KOPT-K1 (cell line): ENCODE data around the gene INHBB.
"Not testable (repeated sequence)": the region's sequence is repeated elsewhere in the genome, so short reads cannot be mapped to it uniquely, and the experiment has no call there.

Source experiments
- H3K27ac ChIP-seq: fragments of 200-600 bp; sonication (generic); 2 replicates; pipeline ENCODE4 v1.5.1; 2016; ENCODE audit warnings: antibody characterized with exemption, mild to moderate bottlenecking, low read depth, low read length; ENCODE audit not compliant: poor library complexity, severe bottlenecking
- H3K36me3 ChIP-seq: fragments of 200-600 bp; sonication (generic); 2 replicates; pipeline ENCODE4 v1.5.1; 2017; ENCODE audit warnings: antibody characterized with exemption, mild to moderate bottlenecking, low read length, moderate library complexity; ENCODE audit not compliant: insufficient read depth
- H3K9me3 ChIP-seq: fragments of 200-600 bp; sonication (generic); 2 replicates; pipeline ENCODE4 v1.5.1; 2017; ENCODE audit warnings: antibody characterized with exemption, low read length, mild to moderate bottlenecking; ENCODE audit not compliant: insufficient read depth, poor library complexity, severe bottlenecking

The INHBB gene

DNA sequence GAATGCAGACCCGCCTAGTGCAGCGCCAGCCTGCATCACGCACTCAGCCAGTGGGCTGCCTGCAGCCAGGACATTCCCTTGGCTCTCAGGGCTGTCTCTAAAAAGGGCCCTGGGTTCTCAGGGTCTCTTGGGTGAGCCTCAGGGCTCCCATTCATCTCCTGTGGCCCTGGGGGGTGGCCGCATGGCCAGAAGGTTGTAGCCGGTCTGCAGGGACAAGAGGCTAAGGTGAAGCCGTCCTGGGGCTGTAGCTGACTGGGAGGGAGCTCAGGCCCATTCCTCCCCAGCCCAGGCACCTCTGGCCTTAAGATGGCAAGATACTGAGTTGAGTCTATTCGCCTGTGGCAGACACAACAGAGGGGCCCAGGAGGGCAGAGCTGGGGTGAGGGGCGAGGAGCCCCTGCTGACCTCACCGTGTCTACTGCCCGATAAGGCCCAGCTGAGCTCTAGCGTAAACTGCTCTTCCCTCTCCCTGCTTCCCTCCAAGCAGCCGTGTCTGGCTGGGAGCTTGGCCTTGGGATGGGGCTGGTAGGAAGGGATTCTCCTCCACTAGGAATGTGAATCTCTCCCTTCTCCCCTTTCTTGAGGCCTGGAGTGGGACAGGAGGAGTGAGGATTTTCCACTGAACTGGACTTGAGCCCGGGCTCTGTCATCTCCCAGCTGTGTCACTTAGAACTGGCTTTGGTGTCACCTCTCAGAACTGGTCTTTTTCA lies 37.9 kb downstream of the INHBB start:
- H3K36me3 ChIP-seq: no peaks in the 10 kb centered on the region
- no peaks in the 10 kb centered on the region for H3K9me3 ChIP-seq
- H3K27ac ChIP-seq: no peak overlapping the region

DNA sequence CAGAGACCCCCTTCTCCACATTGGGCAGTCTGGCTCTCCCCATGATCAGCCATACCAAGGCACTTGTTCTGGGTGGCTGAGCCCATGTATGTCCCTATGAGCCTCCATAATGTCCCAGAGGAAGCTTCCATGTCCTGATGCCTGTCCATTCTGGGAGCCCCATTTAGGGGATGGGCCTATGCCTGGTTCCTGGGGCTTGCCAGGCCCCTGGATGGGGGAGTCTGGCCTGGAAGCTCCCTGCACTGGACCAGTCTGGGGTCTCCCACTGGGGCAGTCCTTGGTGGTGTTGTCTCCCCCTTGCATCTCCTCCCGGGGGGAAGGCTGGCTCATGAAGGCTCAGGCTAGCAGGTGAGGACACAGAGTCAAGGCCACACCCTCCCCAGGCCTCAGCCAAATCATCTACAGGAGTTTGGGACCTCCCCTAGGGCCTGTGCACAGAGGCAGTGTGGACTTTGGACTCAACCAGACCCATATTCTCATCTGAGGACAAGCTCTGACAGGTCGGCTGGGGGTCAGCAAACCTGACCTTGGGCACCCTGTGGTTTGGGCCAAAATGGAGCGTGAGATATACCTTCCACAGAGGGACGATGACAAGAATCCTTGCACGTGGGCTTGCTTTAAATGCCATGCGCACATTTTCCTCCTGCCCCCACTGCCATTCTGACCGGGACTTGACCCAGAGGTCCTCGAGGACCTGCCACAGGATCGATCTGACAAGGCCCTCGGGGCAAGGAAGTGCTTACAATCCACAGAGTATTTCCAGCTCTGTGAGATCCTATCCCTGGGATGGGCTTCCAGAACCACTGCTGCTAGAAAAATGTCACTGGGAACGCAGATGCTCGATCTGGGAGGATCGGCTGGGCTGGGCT lies 38.8 kb downstream of the INHBB start:
- no peak overlapping the region for H3K27ac ChIP-seq
- H3K36me3 ChIP-seq: no peaks in the 10 kb centered on the region
- no peaks in the 10 kb centered on the region for H3K9me3 ChIP-seq

DNA sequence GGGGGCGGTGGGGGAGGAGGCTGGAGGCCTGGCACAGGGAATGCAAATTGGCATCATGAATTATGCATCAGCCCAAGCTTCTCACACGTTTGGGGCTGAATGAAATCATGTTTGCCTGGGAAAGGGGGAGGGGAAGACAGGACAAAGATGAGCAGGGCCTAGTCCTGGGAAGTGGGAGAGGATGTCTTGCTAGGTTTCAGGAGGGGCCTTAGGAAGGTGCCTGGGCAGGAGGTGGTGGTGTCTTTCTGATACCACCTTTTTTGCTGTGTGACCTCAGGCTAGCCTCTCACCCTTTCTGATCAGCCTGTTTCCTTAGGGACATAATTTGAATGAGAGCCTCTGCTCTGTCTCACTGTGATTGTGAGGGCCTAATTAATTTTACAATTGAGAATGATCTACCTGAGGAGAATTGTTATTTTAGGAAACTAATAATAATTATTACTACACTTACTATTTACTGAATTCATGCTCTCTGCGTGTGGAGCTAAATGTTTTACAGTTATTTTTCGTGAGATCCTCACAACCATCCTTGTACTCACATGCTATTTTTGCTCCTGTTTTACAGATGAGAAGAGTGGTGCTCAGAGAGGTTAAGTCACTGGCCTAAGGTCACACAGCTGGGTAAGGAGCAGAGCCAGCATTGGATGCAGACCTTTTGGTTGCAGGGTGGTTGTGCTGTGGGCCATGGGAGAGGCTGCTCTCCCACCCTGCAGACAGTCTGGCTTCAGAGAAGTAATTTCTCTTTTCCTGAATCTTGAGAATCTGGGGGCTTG lies 39.6 kb downstream of the INHBB start:
- Histone ChIP-seq H3K9me3 (no peaks in the 10 kb centered on the region), H3K36me3 (no peaks in the 10 kb centered on the region), H3K27ac (no peak overlapping the region)

DNA sequence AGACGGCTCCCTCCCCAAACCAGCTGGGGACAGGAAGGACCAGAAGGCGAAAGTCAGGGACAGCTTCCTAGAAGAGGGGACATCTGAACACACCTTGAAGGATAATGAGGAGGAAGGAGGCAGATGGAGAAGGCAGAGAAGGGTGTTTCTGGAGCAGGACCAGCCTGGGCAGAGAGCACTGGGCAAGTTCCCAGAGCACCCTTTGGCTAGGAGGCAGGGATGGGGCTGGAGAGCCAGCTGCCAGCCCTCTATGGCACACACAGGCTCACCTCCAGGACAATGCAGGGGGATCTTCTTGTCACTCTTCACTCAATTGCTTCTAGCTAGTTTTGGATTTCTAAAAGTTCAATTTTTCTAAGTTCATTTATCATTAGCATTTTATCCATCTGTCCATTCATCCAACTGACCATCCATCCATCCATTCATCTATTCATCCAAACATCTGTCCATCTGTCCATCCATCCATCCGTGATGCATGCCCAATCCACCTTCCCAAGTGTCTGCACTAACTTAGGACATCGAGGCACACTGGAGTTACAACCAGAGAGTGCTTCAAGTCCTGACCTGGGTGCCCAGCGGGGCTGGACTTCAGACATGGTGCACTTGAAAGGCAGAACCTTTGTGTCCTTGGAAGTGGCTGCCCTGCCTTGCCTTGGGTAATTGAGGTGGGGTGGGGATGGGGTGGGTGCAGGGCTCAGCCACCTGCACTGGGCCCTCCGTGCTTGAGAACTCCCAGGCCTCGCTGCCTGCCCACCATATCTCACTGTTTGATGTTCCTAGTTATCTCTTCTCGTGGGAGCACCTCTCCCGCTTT lies 42.5 kb downstream of the INHBB start:
- H3K9me3 ChIP-seq: no peaks in the 10 kb centered on the region
- no peak overlapping the region for H3K27ac ChIP-seq
- no peaks in the 10 kb centered on the region for H3K36me3 ChIP-seq

DNA sequence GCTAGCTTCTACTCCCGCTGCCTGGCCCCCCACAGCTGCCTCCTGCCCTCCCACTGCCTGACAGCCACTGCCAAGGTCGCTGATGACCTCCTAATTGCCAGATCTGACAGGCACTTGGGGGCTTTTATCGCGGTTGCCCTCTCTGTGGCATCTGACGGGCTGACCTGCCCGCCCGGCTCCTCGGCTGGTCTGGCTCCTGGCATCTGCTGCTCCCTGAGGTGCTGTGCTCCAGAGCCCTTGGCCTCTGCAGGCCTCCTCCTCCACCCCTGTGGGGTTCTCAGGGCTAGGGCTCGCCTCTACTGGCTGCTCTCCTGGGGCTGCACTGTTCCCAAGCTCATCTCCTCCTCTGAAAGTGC lies 43.1 kb downstream of the INHBB start:
- H3K27ac ChIP-seq: no peak overlapping the region
- no peaks in the 10 kb centered on the region for H3K9me3 ChIP-seq
- no peaks in the 10 kb centered on the region for H3K36me3 ChIP-seq

DNA sequence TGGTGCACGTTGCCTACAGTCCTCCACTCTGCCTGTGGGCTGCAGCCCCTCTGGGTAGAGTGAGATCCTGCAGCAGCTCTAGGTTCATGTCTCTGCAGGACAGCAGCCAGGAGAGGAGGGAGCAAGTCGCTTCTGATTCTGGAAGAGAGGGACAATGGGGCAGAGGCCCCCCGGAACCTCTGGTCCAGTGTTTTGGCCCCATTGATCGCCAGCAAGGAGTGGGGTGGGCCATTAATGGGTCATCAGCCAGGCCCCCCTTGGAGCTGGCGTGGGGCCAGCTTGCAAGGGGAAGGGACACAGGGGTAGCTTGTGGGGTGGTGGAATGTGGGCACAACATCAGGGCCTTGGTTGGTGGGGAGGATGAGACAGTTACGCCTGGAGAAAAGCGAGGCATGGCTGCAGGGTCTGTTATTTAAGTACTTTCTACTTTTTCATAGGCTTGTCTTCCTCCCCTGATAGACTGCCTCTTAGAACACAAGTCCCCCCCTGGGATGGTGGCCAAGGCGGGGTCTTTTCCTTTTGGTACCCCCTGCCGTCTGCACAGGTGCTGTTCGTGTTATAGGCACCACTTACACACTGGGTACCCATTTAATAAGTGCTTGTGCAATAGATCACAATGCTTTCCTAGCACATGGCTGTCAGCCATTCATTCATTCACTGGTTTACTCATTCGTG lies 44.6 kb downstream of the INHBB start:
- Histone ChIP-seq H3K27ac (no peak overlapping the region), H3K9me3 (no peaks in the 10 kb centered on the region), H3K36me3 (no peaks in the 10 kb centered on the region)

DNA sequence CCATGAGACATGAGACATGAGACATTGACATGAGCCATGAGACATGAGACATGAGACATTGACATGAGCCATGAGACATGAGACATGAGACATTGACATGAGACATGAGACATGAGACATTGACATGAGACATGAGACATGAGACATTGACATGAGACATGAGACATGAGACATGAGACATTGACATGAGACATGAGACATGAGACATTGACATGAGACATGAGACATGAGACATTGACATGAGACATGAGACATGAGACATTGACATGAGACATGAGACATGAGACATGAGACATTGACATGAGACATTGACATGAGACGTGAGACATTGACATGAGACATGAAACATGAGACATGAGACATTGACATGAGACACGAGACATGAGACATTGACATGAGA lies 45.4 kb downstream of the INHBB start:
- not testable (repeated sequence) for H3K36me3 ChIP-seq, H3K27ac ChIP-seq

DNA sequence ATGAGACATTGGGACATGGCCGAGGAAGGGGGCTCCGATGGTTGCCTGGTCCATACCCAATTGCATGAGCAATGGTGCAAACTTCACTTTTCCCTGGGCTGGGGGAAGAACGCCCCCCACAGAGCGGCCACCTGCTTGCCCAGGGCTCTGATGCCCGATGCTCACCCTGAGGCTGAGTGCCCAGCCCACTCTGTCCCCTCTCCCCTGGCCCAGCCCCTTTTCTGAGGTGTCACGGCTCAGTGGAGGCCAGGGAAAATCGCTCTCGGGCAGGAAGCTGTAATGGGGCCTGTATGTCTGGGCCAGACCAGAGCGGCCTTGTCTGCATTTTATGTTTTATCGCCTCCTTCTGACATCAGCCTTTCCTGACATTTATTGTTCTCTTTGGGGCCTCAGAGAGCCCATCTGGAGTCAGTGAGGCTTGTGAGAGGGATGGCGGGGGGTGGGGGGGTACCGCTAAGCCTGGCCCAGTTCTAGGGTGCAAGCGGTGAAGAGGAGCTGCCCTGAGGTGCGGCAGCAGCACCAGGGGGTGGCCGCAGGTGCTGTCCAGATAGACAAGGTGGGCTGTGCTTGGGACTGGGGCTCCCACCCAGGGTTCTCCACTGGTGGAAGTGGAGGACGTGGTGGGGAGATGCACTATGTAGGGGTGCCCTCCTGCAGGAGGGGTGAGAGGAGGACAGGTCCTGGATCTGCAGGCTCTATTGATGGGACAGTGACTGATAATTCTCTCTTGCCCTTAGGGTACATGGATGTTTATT lies 46.2 kb downstream of the INHBB start:
- no peak overlapping the region for H3K27ac ChIP-seq

More for the DNA sequence above, 45.4 kb downstream of the INHBB start:
- H3K9me3 ChIP-seq: not testable (repeated sequence)

DNA sequence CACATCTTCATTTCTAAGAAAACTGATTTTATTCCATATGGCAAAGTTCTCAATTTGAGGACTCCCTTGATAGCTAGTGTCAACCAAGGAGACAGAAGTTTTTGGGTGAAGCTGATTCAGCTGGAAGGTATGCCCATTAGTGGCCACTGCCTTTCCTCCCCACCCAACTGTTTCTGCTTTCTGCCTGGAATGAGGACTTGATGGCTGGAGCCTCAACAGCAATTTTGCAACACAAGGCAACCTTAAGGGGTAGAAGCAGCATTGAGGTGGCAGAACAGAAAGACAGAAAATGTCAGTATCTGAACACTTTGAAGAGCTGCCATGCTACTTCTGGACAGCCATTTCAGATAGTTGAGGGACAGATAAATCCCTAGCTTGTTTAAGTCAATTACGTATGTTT lies 47.0 kb downstream of the INHBB start:
- no peaks in the 10 kb centered on the region for H3K9me3 ChIP-seq
- H3K27ac ChIP-seq: no peak overlapping the region
- no peaks in the 10 kb centered on the region for H3K36me3 ChIP-seq

More for the DNA sequence above, 46.2 kb downstream of the INHBB start:
- no peaks in the 10 kb centered on the region for H3K9me3 ChIP-seq
- H3K36me3 ChIP-seq: no peaks in the 10 kb centered on the region

DNA sequence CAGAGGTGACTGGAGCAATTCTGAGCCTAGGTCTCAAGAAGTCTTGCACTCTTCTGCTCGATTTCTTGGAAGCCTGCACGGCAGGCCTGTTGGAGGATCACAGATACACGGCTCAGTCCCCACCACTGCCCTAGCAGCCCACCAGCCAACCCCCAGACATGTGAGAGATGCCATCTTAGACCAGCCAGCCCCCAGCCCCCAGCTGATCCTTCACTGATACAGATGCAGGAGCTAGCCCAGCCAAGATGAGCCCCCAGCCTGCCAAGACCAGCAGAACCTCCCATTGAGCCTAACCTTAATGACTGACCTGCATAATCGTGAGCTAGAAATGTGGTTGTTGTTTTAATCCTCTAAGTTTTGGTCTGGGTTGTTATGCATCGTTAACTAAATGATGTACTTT lies 47.5 kb downstream of the INHBB start:
- no peaks in the 10 kb centered on the region for H3K36me3 ChIP-seq
- H3K27ac ChIP-seq: no peak overlapping the region
- H3K9me3 ChIP-seq: no peaks in the 10 kb centered on the region

DNA sequence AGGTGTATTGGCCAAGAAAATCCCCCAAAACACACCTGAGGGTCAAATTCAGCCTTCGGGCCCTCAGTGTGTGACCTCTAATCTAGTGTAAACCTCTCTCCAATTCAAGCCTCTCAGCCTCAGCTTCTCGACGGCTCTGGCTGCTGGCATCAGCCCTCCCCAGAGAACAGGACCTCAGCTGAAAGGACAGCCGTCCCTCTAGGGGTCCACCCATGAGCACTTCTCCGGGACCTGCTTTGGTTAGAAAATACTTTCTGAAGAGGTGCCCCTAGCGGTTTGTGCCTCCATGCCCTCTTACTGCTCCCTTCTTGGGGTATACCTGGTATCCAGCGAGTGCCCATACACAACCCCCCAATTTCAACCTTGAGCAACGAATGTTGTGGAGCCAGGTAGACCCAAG lies 48.8 kb downstream of the INHBB start:
- Histone ChIP-seq H3K9me3 (no peaks in the 10 kb centered on the region), H3K27ac (no peak overlapping the region), H3K36me3 (no peaks in the 10 kb centered on the region)

DNA sequence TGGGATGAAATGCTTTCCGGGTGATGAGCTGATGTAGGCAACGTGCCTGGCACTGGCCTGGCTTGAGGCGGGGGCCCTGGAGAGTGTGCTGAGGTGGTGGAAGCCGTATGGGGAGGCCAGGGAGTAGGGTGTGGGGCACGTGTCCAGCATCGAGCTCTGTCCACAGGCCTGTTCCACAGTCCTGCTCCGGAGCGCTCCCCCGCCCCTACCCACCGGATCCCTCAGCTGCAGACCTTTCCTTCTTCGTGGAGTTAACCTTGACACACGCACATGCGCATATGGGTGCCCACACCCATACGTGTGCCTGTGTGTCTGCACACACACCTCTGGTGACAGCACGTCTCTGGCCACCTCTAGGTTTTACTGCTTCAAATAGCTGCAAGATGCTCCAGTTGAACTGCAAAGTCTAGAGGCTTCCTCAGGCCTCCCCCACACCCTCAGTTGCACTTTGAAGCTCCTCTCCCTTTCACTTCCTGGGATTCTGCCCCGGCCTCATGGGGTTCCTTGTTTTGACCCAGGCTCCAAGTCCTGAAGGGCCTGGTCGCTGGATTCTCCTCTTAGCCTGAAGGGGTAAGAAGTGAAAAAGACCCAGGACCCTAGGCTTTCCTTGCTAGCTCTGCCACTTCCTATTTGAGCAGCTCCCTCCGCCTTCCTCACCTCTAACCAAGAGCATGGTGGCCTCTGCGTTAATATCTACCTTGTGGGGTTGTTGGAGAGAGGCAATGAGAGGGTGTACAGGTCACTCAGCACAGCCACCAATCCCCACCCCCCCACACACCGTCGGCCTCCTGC lies 49.5 kb downstream of the INHBB start:
- Histone ChIP-seq H3K9me3 (no peaks in the 10 kb centered on the region), H3K36me3 (no peaks in the 10 kb centered on the region), H3K27ac (no peak overlapping the region)
